GM23338 (cell line): ENCODE measurements around the gene CPNE4. TPM values are rescaled to one million over a fixed set of nuclear protein-coding genes. Genes with fewer than 3 reads are reported as not detected.

Experiments used
- ATAC-seq: fragments of 200-7000 bp; cut with Tn5 transposase; 3 replicates; pipeline ENCODE4 v1.9.1; 2020
- DNase-seq: peaks from one replicate; pipeline ENCODE4 v3.0.0-alpha.2; 2015; ENCODE audit warnings: low spot score
- H2AFZ ChIP-seq: fragments of 200-600 bp; sonication (generic); 2 replicates; pipeline ENCODE4 v1.8.0; 2016; ENCODE audit warnings: antibody characterized with exemption, mild to moderate bottlenecking, moderate library complexity
- H3F3A ChIP-seq: fragments of 200-600 bp; sonication (generic); replicated peaks from 2 replicates; pipeline ENCODE4 v1.8.0; 2017; ENCODE audit warnings: antibody characterized with exemption, mixed run types, low read depth
- H3K27ac ChIP-seq: fragments of 200-600 bp; sonication (generic); 2 replicates; pipeline ENCODE4 v1.6.1; 2016; ENCODE audit warnings: low read depth
- H3K27me3 ChIP-seq: fragments of 200-600 bp; sonication (generic); 2 replicates; pipeline ENCODE4 v1.8.0; 2016; ENCODE audit warnings: mild to moderate bottlenecking, mixed run types, moderate library complexity; ENCODE audit not compliant: insufficient read depth
- H3K36me3 ChIP-seq: fragments of 200-600 bp; sonication (generic); 2 replicates; pipeline ENCODE4 v1.8.0; 2016; ENCODE audit warnings: mild to moderate bottlenecking; ENCODE audit not compliant: insufficient read depth
- H3K4me1 ChIP-seq: fragments of 200-600 bp; sonication (generic); 2 replicates; pipeline ENCODE4 v1.8.0; 2016; ENCODE audit warnings: mild to moderate bottlenecking, moderate library complexity; ENCODE audit not compliant: insufficient read depth
- H3K4me2 ChIP-seq: fragments of 200-600 bp; sonication (generic); 2 replicates; pipeline ENCODE4 v1.7.1; 2017; ENCODE audit warnings: mixed run types
- H3K4me3 ChIP-seq: fragments of 200-600 bp; sonication (generic); 2 replicates; pipeline ENCODE4 v1.6.1; 2016; ENCODE audit warnings: mixed run types
- H3K79me2 ChIP-seq: fragments of 200-600 bp; sonication (generic); replicated peaks from 2 replicates; pipeline ENCODE4 v1.8.0; 2017; ENCODE audit warnings: mild to moderate bottlenecking; ENCODE audit not compliant: insufficient read depth
- H3K9me2 ChIP-seq: fragments of 200-600 bp; sonication (generic); 2 replicates; pipeline ENCODE4 v1.8.0; 2017; ENCODE audit not compliant: insufficient read depth
- H4K20me1 ChIP-seq: fragments of 200-600 bp; sonication (generic); replicated peaks from 2 replicates; pipeline ENCODE4 v1.8.0; 2017; ENCODE audit warnings: mild to moderate bottlenecking; ENCODE audit not compliant: insufficient read depth
- H3K27ac Mint-ChIP-seq: 2 replicates; pipeline ENCODE4 v1.8.0; 2020; ENCODE audit warnings: inconsistent platforms, mild to moderate bottlenecking, moderate library complexity, mixed read lengths
- H3K27me3 Mint-ChIP-seq: 3 replicates; pipeline ENCODE4 v1.8.0; 2022; ENCODE audit warnings: low read depth, mild to moderate bottlenecking, moderate library complexity, mixed read lengths, inconsistent platforms; ENCODE audit not compliant: insufficient read depth, poor library complexity
- H3K36me3 Mint-ChIP-seq: 3 replicates; pipeline ENCODE4 v1.8.0; 2021; ENCODE audit warnings: low read depth, mild to moderate bottlenecking, inconsistent platforms, moderate library complexity, mixed read lengths
- H3K4me1 Mint-ChIP-seq: 3 replicates; pipeline ENCODE4 v1.8.0; 2020; ENCODE audit warnings: mild to moderate bottlenecking, inconsistent platforms, mixed read lengths
- H3K4me3 Mint-ChIP-seq: 3 replicates; pipeline ENCODE4 v1.8.0; 2021; ENCODE audit warnings: moderate library complexity, mild to moderate bottlenecking, inconsistent platforms, mixed read lengths
- H3K9me3 Mint-ChIP-seq: 3 replicates; pipeline ENCODE4 v1.8.0; 2020; ENCODE audit warnings: moderate library complexity, mild to moderate bottlenecking, inconsistent platforms, mixed read lengths
- CREB1 ChIP-seq: fragments of 250-450 bp; sonication (Bioruptor Pico); IDR thresholded peaks from 2 replicates; pipeline ENCODE4 v1.5.0; 2020; ENCODE audit warnings: low read depth, mild to moderate bottlenecking, moderate library complexity
- CTCF ChIP-seq, 2 experiments: fragments of 200-600 bp in 1 of 2; sonication (generic) in 1 of 2; conservative IDR thresholded peaks; 2 replicates each; pipeline versions ENCODE4 v1.5.1 to v1.6.1; 2016 to 2017; ENCODE audit warnings: antibody characterized with exemption in 2 of 2, low read depth in 2 of 2, mild to moderate bottlenecking in 2 of 2, moderate library complexity in 1 of 2
- ETS1 ChIP-seq: IDR thresholded peaks from 2 replicates; pipeline ENCODE4 v1.6.1; 2016; ENCODE audit warnings: antibody characterized with exemption
- EZH2 ChIP-seq: fragments of 200-600 bp; sonication (generic); IDR thresholded peaks from one replicate; pipeline ENCODE4 v1.8.0; 2017; ENCODE audit warnings: antibody characterized with exemption, mild to moderate bottlenecking, low read depth; ENCODE audit not compliant: unreplicated experiment
- EZH2phosphoT487 ChIP-seq: fragments of 200-600 bp; sonication (generic); IDR thresholded peaks from one replicate; pipeline ENCODE4 v1.8.1; 2018; ENCODE audit warnings: antibody characterized with exemption; ENCODE audit not compliant: unreplicated experiment
- JUNB ChIP-seq: IDR thresholded peaks from one replicate; pipeline ENCODE4 v1.6.1; 2016; ENCODE audit warnings: antibody characterized with exemption; ENCODE audit not compliant: unreplicated experiment
- POLR2AphosphoS5 ChIP-seq: IDR thresholded peaks from 2 replicates; pipeline ENCODE4 v1.6.1; 2016; ENCODE audit warnings: antibody characterized with exemption, low read depth
- STAT1 ChIP-seq: IDR thresholded peaks from one replicate; pipeline ENCODE4 v1.6.1; 2016; ENCODE audit warnings: antibody characterized with exemption; ENCODE audit not compliant: unreplicated experiment
- ZNF114 ChIP-seq: fragments of 250-450 bp; sonication (Bioruptor Pico); IDR thresholded peaks from 2 replicates; pipeline ENCODE4 v1.5.0; 2020; ENCODE audit warnings: mild to moderate bottlenecking, moderate library complexity
- ZNF331 ChIP-seq: fragments of 250-450 bp; sonication (Bioruptor Pico); IDR thresholded peaks from 2 replicates; pipeline ENCODE4 v1.5.0; 2020; ENCODE audit warnings: low read depth, mild to moderate bottlenecking, moderate library complexity
- polyA plus RNA-seq: library from polyadenylated mRNA; unstranded; fragments of >200 nt; fragmentation: Nextera tagmentation; extraction: Ambion mirVana; gene quantifications from 2 replicates; pipeline ENCODE4 v1.2.1, GENCODE V29; 2016
- total RNA-seq: library from RNA; depleted of rRNA; stranded (reverse); fragments of >200 nt; shearing (Covaris generic); gene quantifications from 2 replicates; pipeline ENCODE4 v1.2.3, GENCODE V29; 2014
- TF ChIP-seq, protein P1 (sequence below): fragments of 250-450 bp; sonication (Bioruptor Pico); IDR thresholded peaks from 2 replicates; pipeline ENCODE4 v1.5.0; 2020; ENCODE audit warnings: mild to moderate bottlenecking, moderate library complexity
- TF ChIP-seq, protein P2 (sequence below): IDR thresholded peaks from one replicate; pipeline ENCODE4 v1.6.1; 2018; ENCODE audit warnings: antibody characterized with exemption; ENCODE audit not compliant: unreplicated experiment

CPNE4 gene
- total and polyA plus RNA-seq, 2 experiments from 2014 or later: 2.0 to 6.5 TPM

- TF ChIP-seq, protein P1, sequence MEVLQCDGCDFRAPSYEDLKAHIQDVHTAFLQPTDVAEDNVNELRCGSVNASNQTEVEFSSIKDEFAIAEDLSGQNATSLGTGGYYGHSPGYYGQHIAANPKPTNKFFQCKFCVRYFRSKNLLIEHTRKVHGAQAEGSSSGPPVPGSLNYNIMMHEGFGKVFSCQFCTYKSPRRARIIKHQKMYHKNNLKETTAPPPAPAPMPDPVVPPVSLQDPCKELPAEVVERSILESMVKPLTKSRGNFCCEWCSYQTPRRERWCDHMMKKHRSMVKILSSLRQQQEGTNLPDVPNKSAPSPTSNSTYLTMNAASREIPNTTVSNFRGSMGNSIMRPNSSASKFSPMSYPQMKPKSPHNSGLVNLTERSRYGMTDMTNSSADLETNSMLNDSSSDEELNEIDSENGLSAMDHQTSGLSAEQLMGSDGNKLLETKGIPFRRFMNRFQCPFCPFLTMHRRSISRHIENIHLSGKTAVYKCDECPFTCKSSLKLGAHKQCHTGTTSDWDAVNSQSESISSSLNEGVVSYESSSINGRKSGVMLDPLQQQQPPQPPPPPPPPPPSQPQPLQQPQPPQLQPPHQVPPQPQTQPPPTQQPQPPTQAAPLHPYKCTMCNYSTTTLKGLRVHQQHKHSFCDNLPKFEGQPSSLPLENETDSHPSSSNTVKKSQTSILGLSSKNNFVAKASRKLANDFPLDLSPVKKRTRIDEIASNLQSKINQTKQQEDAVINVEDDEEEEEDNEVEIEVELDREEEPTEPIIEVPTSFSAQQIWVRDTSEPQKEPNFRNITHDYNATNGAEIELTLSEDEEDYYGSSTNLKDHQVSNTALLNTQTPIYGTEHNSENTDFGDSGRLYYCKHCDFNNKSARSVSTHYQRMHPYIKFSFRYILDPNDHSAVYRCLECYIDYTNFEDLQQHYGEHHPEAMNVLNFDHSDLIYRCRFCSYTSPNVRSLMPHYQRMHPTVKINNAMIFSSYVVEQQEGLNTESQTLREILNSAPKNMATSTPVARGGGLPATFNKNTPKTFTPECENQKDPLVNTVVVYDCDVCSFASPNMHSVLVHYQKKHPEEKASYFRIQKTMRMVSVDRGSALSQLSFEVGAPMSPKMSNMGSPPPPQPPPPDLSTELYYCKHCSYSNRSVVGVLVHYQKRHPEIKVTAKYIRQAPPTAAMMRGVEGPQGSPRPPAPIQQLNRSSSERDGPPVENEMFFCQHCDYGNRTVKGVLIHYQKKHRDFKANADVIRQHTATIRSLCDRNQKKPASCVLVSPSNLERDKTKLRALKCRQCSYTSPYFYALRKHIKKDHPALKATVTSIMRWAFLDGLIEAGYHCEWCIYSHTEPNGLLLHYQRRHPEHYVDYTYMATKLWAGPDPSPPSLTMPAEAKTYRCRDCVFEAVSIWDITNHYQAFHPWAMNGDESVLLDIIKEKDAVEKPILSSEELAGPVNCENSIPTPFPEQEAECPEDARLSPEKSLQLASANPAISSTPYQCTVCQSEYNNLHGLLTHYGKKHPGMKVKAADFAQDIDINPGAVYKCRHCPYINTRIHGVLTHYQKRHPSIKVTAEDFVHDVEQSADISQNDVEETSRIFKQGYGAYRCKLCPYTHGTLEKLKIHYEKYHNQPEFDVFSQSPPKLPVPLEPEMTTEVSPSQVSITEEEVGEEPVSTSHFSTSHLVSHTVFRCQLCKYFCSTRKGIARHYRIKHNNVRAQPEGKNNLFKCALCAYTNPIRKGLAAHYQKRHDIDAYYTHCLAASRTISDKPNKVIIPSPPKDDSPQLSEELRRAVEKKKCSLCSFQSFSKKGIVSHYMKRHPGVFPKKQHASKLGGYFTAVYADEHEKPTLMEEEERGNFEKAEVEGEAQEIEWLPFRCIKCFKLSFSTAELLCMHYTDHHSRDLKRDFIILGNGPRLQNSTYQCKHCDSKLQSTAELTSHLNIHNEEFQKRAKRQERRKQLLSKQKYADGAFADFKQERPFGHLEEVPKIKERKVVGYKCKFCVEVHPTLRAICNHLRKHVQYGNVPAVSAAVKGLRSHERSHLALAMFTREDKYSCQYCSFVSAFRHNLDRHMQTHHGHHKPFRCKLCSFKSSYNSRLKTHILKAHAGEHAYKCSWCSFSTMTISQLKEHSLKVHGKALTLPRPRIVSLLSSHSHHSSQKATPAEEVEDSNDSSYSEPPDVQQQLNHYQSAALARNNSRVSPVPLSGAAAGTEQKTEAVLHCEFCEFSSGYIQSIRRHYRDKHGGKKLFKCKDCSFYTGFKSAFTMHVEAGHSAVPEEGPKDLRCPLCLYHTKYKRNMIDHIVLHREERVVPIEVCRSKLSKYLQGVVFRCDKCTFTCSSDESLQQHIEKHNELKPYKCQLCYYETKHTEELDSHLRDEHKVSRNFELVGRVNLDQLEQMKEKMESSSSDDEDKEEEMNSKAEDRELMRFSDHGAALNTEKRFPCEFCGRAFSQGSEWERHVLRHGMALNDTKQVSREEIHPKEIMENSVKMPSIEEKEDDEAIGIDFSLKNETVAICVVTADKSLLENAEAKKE: no peak
Observed at GRCh38 chr3:131981323-131981722, 53.5 kb downstream of the CPNE4 start (continued).

DNA sequence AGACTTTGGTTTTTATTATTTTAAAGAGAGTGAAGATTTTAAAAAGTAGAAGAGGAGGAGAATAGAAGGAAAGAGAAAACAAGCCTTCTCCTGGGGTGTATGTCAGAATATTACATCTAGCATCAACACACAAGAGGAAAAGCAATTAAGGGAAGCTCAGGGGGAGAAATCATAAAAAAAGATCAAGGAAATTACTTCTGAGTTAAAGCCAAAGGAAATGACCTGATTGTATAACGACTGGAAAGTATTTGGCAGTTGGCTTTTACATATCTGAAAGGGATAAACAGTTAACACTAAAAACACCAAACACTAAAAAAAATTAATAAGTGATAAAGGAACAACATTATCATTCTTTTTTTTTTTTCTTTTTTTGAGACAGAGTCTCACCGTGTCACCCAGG lies 58.4 kb downstream of the CPNE4 start:
- Histone ChIP-seq H4K20me1 (no peaks in the 10 kb centered on the region), H3K4me2 (no peak overlapping the region), H3K4me3 (no peak overlapping the region), H3K79me2 (no peaks in the 10 kb centered on the region), H3K4me1 (no peaks in the 10 kb centered on the region; the same call in 1 of the 2 replicates), H3K27ac (no peak overlapping the region; the same call in 1 of the 2 replicates), H3K27me3 (no peaks in the 10 kb centered on the region), H3K36me3 (no peaks in the 10 kb centered on the region), H2AFZ (no peak overlapping the region), H3K9me2 (no peaks in the 10 kb centered on the region; the same call in 1 of the 2 replicates), H3F3A (0 out of 2 replicates have a peak, but pooled peaks cover 2% of the 10 kb centered on the region)
- Mint-ChIP-seq H3K36me3 (no peaks in the 10 kb centered on the region), H3K27ac (no peak overlapping the region), H3K27me3 (no peaks in the 10 kb centered on the region), H3K4me1 (peaks cover 12% of the 10 kb centered on the region), H3K9me3 (peaks cover 16% of the 10 kb centered on the region), H3K4me3 (no peak overlapping the region)
- DNase-seq (no peak), ATAC-seq (no peak)
- TF ChIP-seq ZNF114 (CRISPR knock-in tag): no peak
- no peak for TF ChIP-seq POLR2AphosphoS5
- TF ChIP-seq CTCF (conservative IDR thresholded peaks at IDR 0.05; ENCODE audit: low read depth in 2 of 2): no peak
- no peak for TF ChIP-seq EZH2phosphoT487
- TF ChIP-seq ETS1: no peak
- TF ChIP-seq JUNB: no peak
- TF ChIP-seq, protein P2, sequence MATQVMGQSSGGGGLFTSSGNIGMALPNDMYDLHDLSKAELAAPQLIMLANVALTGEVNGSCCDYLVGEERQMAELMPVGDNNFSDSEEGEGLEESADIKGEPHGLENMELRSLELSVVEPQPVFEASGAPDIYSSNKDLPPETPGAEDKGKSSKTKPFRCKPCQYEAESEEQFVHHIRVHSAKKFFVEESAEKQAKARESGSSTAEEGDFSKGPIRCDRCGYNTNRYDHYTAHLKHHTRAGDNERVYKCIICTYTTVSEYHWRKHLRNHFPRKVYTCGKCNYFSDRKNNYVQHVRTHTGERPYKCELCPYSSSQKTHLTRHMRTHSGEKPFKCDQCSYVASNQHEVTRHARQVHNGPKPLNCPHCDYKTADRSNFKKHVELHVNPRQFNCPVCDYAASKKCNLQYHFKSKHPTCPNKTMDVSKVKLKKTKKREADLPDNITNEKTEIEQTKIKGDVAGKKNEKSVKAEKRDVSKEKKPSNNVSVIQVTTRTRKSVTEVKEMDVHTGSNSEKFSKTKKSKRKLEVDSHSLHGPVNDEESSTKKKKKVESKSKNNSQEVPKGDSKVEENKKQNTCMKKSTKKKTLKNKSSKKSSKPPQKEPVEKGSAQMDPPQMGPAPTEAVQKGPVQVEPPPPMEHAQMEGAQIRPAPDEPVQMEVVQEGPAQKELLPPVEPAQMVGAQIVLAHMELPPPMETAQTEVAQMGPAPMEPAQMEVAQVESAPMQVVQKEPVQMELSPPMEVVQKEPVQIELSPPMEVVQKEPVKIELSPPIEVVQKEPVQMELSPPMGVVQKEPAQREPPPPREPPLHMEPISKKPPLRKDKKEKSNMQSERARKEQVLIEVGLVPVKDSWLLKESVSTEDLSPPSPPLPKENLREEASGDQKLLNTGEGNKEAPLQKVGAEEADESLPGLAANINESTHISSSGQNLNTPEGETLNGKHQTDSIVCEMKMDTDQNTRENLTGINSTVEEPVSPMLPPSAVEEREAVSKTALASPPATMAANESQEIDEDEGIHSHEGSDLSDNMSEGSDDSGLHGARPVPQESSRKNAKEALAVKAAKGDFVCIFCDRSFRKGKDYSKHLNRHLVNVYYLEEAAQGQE: no peak
- no peak for TF ChIP-seq STAT1
- no peak for TF ChIP-seq CREB1 (CRISPR knock-in tag)
- no peak for TF ChIP-seq EZH2
- no peak for TF ChIP-seq ZNF331 (CRISPR knock-in tag)
